Measurements from ENCODE around the gene HINT3. TPM values are rescaled to one million over a fixed set of nuclear protein-coding genes. Genes with fewer than 3 reads are reported as not detected.

HINT3 gene
- total RNA-seq, 3 donors from 2014 or later: 19.0 to 37.3 (median 26.2) TPM

DNA sequence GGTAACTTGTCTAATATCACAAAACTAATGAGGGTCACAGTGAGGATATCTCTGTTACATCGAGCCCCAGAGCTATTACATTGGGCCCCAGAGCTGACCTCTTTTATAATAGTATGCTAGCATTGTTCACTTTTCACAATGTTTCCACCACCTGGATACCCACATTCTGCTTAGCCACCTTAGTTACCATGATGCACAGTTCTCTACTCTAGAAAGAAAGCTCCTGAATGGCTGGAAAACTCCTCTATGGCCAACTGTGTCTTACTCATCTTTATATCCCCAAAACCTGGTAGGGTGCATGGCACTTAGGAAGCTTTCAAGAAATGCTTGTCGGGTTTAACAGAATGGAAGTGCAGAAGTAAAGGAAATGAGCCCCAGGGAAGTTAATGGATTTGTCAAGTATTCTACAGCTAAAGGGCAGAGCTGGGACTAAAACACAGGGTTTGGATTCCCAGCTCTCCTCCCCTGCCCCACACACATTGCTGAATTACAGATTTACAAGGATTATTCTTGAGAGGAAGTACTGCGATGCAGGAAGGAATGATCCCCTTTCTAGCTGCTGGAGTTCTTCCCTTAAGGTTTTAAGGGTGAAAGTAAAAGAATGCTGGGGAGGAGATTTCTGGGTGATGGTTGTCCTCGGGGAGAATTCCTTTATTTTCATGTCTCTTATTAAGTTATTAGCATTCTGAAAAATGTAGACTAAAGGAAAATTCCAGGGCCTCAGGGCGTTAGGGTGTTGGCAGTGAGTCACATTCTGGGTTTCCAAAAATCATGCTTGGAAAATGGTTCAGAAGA, 16.1 kb upstream of the HINT3 start:
- DNase-seq (ENCODE audit: low spot score in 2 of 2): no peak
- Histone ChIP-seq H3K36me3 (no peaks in the 10 kb centered on the region), H3K4me1 (no peaks in the 10 kb centered on the region), H3K27ac (peak overlapping the region; percentile 52 to 61), H3K27me3 (no peaks in the 10 kb centered on the region), H3K4me3 (no peak overlapping the region), H3K9me3 (no peaks in the 10 kb centered on the region)
- intact Hi-C loops (cut with DNase I; ENCODE audit: low total_unique reads): no loop called here
- no peak for TF ChIP-seq CTCF (IDR thresholded peaks at IDR 0.05)
- TF ChIP-seq POLR2AphosphoS5 (IDR thresholded peaks at IDR 0.05): no peak
- no peak for TF ChIP-seq POLR2A (IDR thresholded peaks at IDR 0.05)

DNA sequence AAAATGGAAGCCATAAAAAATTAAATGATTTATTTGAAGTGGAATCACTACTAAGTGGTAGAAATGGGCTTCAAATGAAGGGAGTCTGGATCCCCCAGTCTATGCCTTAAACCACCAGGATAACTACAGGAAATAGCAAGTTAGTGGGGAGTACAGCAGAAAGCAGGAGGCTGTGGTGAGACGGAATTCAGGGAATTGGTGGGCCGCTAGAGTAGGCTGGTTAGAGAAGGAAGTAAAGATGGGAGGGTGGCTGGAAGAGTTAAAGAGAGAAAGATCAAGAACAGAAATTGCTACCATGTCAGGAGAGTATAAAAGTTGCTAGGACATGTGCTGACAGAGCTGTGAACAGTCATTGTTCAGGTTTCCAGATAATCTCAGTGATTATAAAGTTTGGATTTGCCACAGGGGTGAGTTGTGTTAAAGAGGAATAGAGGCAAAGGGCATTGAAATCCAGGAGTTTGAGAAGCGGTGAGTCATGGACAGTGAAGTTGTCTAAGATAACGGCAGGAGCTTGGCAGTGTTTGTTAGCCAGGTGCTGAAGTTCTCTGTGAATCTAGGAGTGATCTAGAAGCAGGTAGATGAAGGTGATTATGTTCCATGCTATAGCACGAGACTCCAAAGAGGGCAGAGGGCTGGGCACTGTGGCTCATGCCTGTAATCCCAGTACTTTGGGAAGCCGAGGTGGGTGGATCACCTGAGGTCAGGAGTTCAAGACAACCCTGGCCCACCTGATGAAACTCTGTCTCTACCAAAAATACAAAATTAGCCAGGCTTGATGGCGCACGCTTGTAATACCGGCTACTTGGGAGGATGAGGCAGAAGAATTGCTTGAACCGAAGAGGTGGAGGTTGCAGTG, 13.7 kb upstream of the HINT3 start:
- Histone ChIP-seq H3K9me3 (no peaks in the 10 kb centered on the region), H3K4me3 (no peak overlapping the region), H3K27ac (peak overlapping the region in 1 of 2 donors; percentile 76), H3K27me3 (no peaks in the 10 kb centered on the region), H3K36me3 (no peaks in the 10 kb centered on the region), H3K4me1 (no peaks in the 10 kb centered on the region)
- intact Hi-C loops (cut with DNase I; ENCODE audit: low total_unique reads): no loop called here
- TF ChIP-seq POLR2A (IDR thresholded peaks at IDR 0.05) (no peak), CTCF (IDR thresholded peaks at IDR 0.05) (no peak), POLR2AphosphoS5 (IDR thresholded peaks at IDR 0.05) (no peak)
- DNase-seq (ENCODE audit: low spot score in 2 of 2): no peak

GRCh38 chr6:125943528-125944433, 12.8 kb upstream of the HINT3 start:
- Histone ChIP-seq H3K36me3 (no peaks in the 10 kb centered on the region), H3K4me1 (no peaks in the 10 kb centered on the region), H3K27me3 (no peaks in the 10 kb centered on the region), H3K9me3 (no peaks in the 10 kb centered on the region), H3K27ac (peak overlapping the region; percentile 57 to 76), H3K4me3 (no peak overlapping the region)
- no peak for DNase-seq (ENCODE audit: low spot score in 2 of 2)
- TF ChIP-seq CTCF (IDR thresholded peaks at IDR 0.05): no peak
- no peak for TF ChIP-seq POLR2AphosphoS5 (IDR thresholded peaks at IDR 0.05)
- TF ChIP-seq POLR2A (IDR thresholded peaks at IDR 0.05): no peak
- intact Hi-C loops (cut with DNase I; ENCODE audit: low total_unique reads): no loop called here

DNA sequence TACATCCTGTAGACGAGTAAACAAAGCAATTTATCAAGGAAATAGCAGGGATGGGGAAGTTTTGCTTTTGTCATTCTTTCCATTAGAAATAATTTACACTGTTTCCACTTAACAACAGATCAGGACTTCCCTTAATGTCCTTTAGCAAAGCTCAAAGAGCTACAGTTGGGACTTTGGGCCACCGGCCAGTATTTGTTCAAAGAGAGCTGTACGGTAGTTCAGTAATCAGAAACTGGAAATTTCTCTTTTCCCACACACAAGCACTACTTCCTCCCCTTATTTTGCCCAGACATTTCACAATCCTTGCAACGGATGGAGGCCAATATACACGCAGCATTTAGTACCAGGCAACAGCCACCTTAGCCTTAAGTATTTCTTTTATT, 12.1 kb upstream of the HINT3 start:
- Histone ChIP-seq H3K4me3 (no peak overlapping the region), H3K27me3 (no peaks in the 10 kb centered on the region), H3K9me3 (no peaks in the 10 kb centered on the region), H3K36me3 (no peaks in the 10 kb centered on the region), H3K27ac (peak overlapping the region; percentile 57 to 76), H3K4me1 (no peaks in the 10 kb centered on the region)
- TF ChIP-seq POLR2A (IDR thresholded peaks at IDR 0.05): no peak
- TF ChIP-seq POLR2AphosphoS5 (IDR thresholded peaks at IDR 0.05): peak in 2 of 3 donors; percentile 40 to 45
- no peak for TF ChIP-seq CTCF (IDR thresholded peaks at IDR 0.05)
- intact Hi-C loops (cut with DNase I; ENCODE audit: low total_unique reads): no loop called here
- DNase-seq (ENCODE audit: low spot score in 2 of 2): peak in 1 of 2 donors; percentile 62
